Neural progenitor cell (in vitro differentiated cells): ENCODE measurements around the gene EPGN.

Source experiments
- EZH2 ChIP-seq: fragments of 200-600 bp; sonication (generic); IDR thresholded peaks from 2 replicates; pipeline ENCODE4 v1.6.1; 2017; ENCODE audit warnings: antibody characterized with exemption, mild to moderate bottlenecking, moderate library complexity
- EZH2phosphoT487 ChIP-seq: fragments of 200-600 bp; sonication (generic); IDR thresholded peaks from 2 replicates; pipeline ENCODE4 v1.6.1; 2017; ENCODE audit warnings: antibody characterized with exemption
- TF ChIP-seq, protein P1 (sequence below): fragments of 200-600 bp; sonication (generic); IDR thresholded peaks from 2 replicates; pipeline ENCODE4 v1.5.1; 2017; ENCODE audit warnings: antibody characterized with exemption, mild to moderate bottlenecking

DNA sequence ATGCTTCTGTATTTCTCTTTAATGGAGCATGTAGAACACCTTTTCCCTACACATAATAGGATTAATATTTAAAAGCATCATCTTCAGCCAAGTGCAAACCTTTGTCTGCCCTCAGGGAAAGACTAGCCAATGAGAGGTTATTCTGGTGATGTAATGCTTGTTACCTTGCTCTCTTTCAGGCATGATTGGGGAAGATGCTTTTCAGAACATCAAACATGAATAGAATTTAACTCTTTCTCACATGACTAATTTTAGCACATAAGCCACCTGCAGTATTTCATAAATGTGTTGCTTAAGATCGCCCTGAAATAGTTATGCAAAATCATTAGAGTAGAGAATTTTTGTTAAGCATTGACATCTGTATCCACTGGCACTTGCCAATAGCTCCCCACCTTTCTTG, 10.7 kb upstream of the EPGN start:
- TF ChIP-seq, protein P1, sequence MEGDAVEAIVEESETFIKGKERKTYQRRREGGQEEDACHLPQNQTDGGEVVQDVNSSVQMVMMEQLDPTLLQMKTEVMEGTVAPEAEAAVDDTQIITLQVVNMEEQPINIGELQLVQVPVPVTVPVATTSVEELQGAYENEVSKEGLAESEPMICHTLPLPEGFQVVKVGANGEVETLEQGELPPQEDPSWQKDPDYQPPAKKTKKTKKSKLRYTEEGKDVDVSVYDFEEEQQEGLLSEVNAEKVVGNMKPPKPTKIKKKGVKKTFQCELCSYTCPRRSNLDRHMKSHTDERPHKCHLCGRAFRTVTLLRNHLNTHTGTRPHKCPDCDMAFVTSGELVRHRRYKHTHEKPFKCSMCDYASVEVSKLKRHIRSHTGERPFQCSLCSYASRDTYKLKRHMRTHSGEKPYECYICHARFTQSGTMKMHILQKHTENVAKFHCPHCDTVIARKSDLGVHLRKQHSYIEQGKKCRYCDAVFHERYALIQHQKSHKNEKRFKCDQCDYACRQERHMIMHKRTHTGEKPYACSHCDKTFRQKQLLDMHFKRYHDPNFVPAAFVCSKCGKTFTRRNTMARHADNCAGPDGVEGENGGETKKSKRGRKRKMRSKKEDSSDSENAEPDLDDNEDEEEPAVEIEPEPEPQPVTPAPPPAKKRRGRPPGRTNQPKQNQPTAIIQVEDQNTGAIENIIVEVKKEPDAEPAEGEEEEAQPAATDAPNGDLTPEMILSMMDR = no peak
- TF ChIP-seq EZH2 (no peak), EZH2phosphoT487 (no peak)
